ENCODE data around the gene DTX2.
"Not testable (repeated sequence)": the region's sequence is repeated elsewhere in the genome, so short reads cannot be mapped to it uniquely, and the experiment has no call there.

- not testable (repeated sequence) for TF ChIP-seq CTCF, EZH2, EZH2phosphoT487 (IDR thresholded peaks at IDR 0.05)
Measured at GRCh38 chr7:76439120-76439888, 22.2 kb upstream of the DTX2 start.

Measured in neural progenitor cell (in vitro differentiated cells).